IMR-90 (cell line): ENCODE data around the gene RPS27. TPM values are rescaled to one million over a fixed set of nuclear protein-coding genes. Genes with fewer than 3 reads are reported as not detected.

ENCODE experiments used
- ATAC-seq: fragments of 200-7000 bp; cut with Tn5 transposase; 2 replicates; pipeline ENCODE4 v1.9.1; 2020; ENCODE audit warnings: low read depth, mild to moderate bottlenecking, moderate library complexity
- BruUV-seq: library from RNA; stranded (reverse); fragments of 400-500 nt; replicated peaks from 2 replicates; lab custom pipeline; 2021; lab: Mats Ljungman, UMichigan
- CTCF ChIA-PET: fragments of 300-600 bp; formaldehyde crosslinking; extraction: SDS; loops from one replicate; lab custom pipeline; 2021; ENCODE audit warnings: antibody characterized with exemption; lab: Yijun Ruan, JAX
- POLR2A ChIA-PET: fragments of 300-600 bp; sonication (Branson Sonifier 250); formaldehyde crosslinking; loops from one replicate; lab custom pipeline; 2022; ENCODE audit warnings: antibody characterized with exemption; ENCODE audit not compliant: unreplicated experiment; lab: Charles Lee
- DNase-seq: peaks from one replicate; pipeline ENCODE4 v3.0.0; 2013
- H2AFZ ChIP-seq: replicated peaks from 2 replicates; pipeline ENCODE3; 2013; ENCODE audit warnings: low read length, mild to moderate bottlenecking; ENCODE audit not compliant: poor library complexity
- H2AK5ac ChIP-seq: 2 replicates; pipeline ENCODE4 v1.6.1; 2013; ENCODE audit warnings: low read depth, low read length, inconsistent platforms
- H2AK9ac ChIP-seq: replicated peaks from 2 replicates; pipeline ENCODE3; 2013; ENCODE audit warnings: mild to moderate bottlenecking, low read depth, low read length, moderate library complexity; ENCODE audit not compliant: poor library complexity
- H2BK120ac ChIP-seq: 2 replicates; pipeline ENCODE4 v1.6.1; 2013; ENCODE audit warnings: low read depth, low read length, inconsistent platforms
- H2BK15ac ChIP-seq: 3 replicates; pipeline ENCODE4 v1.6.1; 2013; ENCODE audit warnings: low read depth, low read length, inconsistent platforms
- H2BK20ac ChIP-seq: 2 replicates; pipeline ENCODE4 v1.6.1; 2013; ENCODE audit warnings: low read depth, mild to moderate bottlenecking, inconsistent platforms, low read length, moderate library complexity
- H2BK5ac ChIP-seq: 2 replicates; pipeline ENCODE4 v1.6.1; 2013; ENCODE audit warnings: mild to moderate bottlenecking, low read depth, low read length, inconsistent platforms; ENCODE audit not compliant: poor library complexity, severe bottlenecking
- H3K14ac ChIP-seq: replicated peaks from 2 replicates; pipeline ENCODE4 v1.6.1; 2013; ENCODE audit warnings: low read depth, low read length, inconsistent platforms
- H3K18ac ChIP-seq: 2 replicates; pipeline ENCODE4 v1.6.1; 2013; ENCODE audit warnings: low read depth, low read length, control low read depth
- H3K23ac ChIP-seq: 2 replicates; pipeline ENCODE4 v1.6.1; 2013; ENCODE audit warnings: low read depth, low read length, inconsistent platforms
- H3K27ac ChIP-seq: 2 replicates; pipeline ENCODE4 v1.5.1; 2013; ENCODE audit warnings: mild to moderate bottlenecking, control low read depth, low read length; ENCODE audit not compliant: insufficient read depth
- H3K27me3 ChIP-seq: 2 replicates; pipeline ENCODE4 v1.6.1; 2013; ENCODE audit warnings: low read length; ENCODE audit not compliant: control insufficient read depth, insufficient read depth
- H3K36me3 ChIP-seq: 2 replicates; pipeline ENCODE4 v1.6.1; 2013; ENCODE audit warnings: low read length, mixed read lengths; ENCODE audit not compliant: control insufficient read depth, insufficient read depth
- H3K4ac ChIP-seq: 2 replicates; pipeline ENCODE4 v1.6.1; 2013; ENCODE audit warnings: low read depth, low read length, inconsistent platforms
- H3K4me1 ChIP-seq: 2 replicates; pipeline ENCODE4 v1.6.1; 2013; ENCODE audit warnings: low read length, mixed read lengths; ENCODE audit not compliant: control insufficient read depth, insufficient read depth
- H3K4me2 ChIP-seq: 2 replicates; pipeline ENCODE4 v1.6.1; 2013; ENCODE audit warnings: low read depth, mild to moderate bottlenecking, control low read depth, low read length, moderate library complexity
- H3K4me3 ChIP-seq: 2 replicates; pipeline ENCODE4 v1.5.1; 2013; ENCODE audit warnings: low read depth, mild to moderate bottlenecking, control low read depth, low read length, moderate library complexity; ENCODE audit not compliant: insufficient read depth
- H3K56ac ChIP-seq: 2 replicates; pipeline ENCODE4 v1.6.1; 2013; ENCODE audit warnings: low read length, inconsistent platforms; ENCODE audit not compliant: insufficient read depth; ENCODE audit errors: extremely low read depth
- H3K79me1 ChIP-seq, 2 experiments: 2 replicates each; pipeline ENCODE4 v1.6.1; 2013; ENCODE audit warnings: low read length in 2 of 2, inconsistent platforms in 1 of 2, low read depth in 1 of 2
- H3K9ac ChIP-seq: 2 replicates; pipeline ENCODE4 v1.6.1; 2013; ENCODE audit warnings: low read depth, low read length, control low read depth
- H3K9me1 ChIP-seq: 2 replicates; pipeline ENCODE4 v1.6.1; 2013; ENCODE audit warnings: low read length, inconsistent platforms; ENCODE audit not compliant: insufficient read depth
- H3K9me3 ChIP-seq: 2 replicates; pipeline ENCODE4 v1.6.1; 2013; ENCODE audit warnings: low read length; ENCODE audit not compliant: control insufficient read depth, insufficient read depth
- H4K20me1 ChIP-seq: 2 replicates; pipeline ENCODE4 v1.6.1; 2013; ENCODE audit warnings: low read length, inconsistent platforms; ENCODE audit not compliant: insufficient read depth
- H4K5ac ChIP-seq: 2 replicates; pipeline ENCODE4 v1.6.1; 2013; ENCODE audit warnings: mild to moderate bottlenecking, low read depth, low read length, control low read depth
- H4K8ac ChIP-seq, 2 experiments: 2 replicates each; pipeline ENCODE4 v1.6.1; 2013; ENCODE audit warnings: low read depth in 2 of 2, low read length in 2 of 2, control low read depth in 1 of 2, inconsistent platforms in 1 of 2
- H4K91ac ChIP-seq: 2 replicates; pipeline ENCODE4 v1.6.1; 2013; ENCODE audit warnings: low read depth, low read length, inconsistent platforms; ENCODE audit not compliant: insufficient read depth
- CEBPB ChIP-seq: IDR thresholded peaks from 2 replicates; pipeline ENCODE4 v1.6.1; 2012; ENCODE audit warnings: low read depth, low read length, improper control_type of control experiment
- CHD1 ChIP-seq: IDR thresholded peaks from 2 replicates; pipeline ENCODE4 v1.6.1; 2012; ENCODE audit warnings: low read depth, low read length, improper control_type of control experiment
- RAD21 ChIP-seq: IDR thresholded peaks from 2 replicates; pipeline ENCODE4 v1.6.1; 2012; ENCODE audit warnings: low read length, improper control_type of control experiment
- RFX5 ChIP-seq: IDR thresholded peaks from 2 replicates; pipeline ENCODE4 v1.8.0; 2012; ENCODE audit warnings: low read depth, mild to moderate bottlenecking, low read length, moderate library complexity
- SMC3 ChIP-seq: fragments of 150-350 bp; IDR thresholded peaks from 2 replicates; pipeline ENCODE4 v1.6.1; 2016; ENCODE audit warnings: low read depth, mild to moderate bottlenecking, antibody characterized with exemption, low read length, moderate library complexity
- WGBS, 2 experiments: methylation state at CpG; one replicate each; pipeline versions ENCODE4 v1.1.5 to v1.1.7; 2013; ENCODE audit warnings: missing lambda C conversion rate in 2 of 2; ENCODE audit not compliant: insufficient read length in 1 of 2; ENCODE audit errors: extremely low coverage in 2 of 2; 5-methylcytosine and 5-hydroxymethylcytosine counted together
- dilution Hi-C: fragments of 300-500 bp; cut with HindIII; formaldehyde crosslinking; loops from one replicate; pipeline ENCODE4 v1.14.3; 2018; ENCODE audit warnings: low sequenced_read_pairs; ENCODE audit not compliant: unreplicated experiment
- in situ Hi-C: fragments of 300-500 bp; cut with MboI; formaldehyde crosslinking; loops from 3 replicates; pipeline ENCODE4 v1.14.3; 2019; ENCODE audit warnings: low sequenced_read_pairs, inconsistent platforms, mixed read lengths
- intact Hi-C: fragments of 100-400 bp; cut with micrococcal nuclease; formaldehyde crosslinking; loops from 2 replicates; pipeline ENCODE4 v1.10.0; 2022
- polyA plus RNA-seq, 3 experiments: library from polyadenylated mRNA; depleted of rRNA; stranded (reverse); fragments of >200 nt; gene quantifications; 2 replicates each; pipeline ENCODE4 v1.2.3, GENCODE V29; 2012; ENCODE audit warnings: low replicate concordance in 1 of 3
- total RNA-seq: library from RNA; depleted of rRNA; stranded (reverse); fragments of >200 nt; gene quantifications from 2 replicates; pipeline ENCODE4 v1.2.3, GENCODE V29; 2012
- TF ChIP-seq, protein P1 (sequence below): conservative IDR thresholded peaks from 2 replicates; pipeline ENCODE4 v1.5.1; 2012; ENCODE audit warnings: mild to moderate bottlenecking, low read depth, low read length, improper control_type of control experiment
- TF ChIP-seq, protein P2 (sequence below): fragments of 150-350 bp; IDR thresholded peaks from 2 replicates; pipeline ENCODE4 v1.6.1; 2016; ENCODE audit warnings: low read depth, mild to moderate bottlenecking, low read length, moderate library complexity, borderline replicate concordance

The RPS27 gene
- total and polyA plus RNA-seq, 2 of the 4 experiments (the other 2 are of a cell fraction), result 320 to 6,236 TPM

DNA sequence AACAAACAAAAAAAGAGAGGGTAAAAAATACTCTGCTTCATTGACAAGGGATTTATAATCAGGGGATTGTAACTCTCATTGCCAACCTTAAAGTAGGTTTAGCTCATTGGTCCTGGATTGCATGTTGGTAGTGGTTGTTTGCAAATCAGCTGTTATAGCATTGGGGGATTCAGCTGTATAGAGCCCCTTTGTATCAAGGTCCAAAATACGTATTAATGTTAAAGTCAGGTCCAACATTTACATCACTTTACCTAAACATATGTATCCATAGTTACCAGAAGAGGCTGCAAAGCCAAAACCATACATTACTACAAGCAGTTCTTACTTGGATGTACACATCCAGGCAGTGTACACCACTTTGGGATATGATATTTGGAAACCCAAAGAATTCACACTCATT, 29.4 kb downstream of the RPS27 start:
- H3K4me1 ChIP-seq, result no peaks in the 10 kb centered on the region
- no TSS peak for BruUV-seq

More for the DNA sequence above, 29.4 kb downstream of the RPS27 start:
- Histone ChIP-seq H3K36me3 (no peaks in the 10 kb centered on the region), H4K20me1 (no peaks in the 10 kb centered on the region), H4K5ac (no peak overlapping the region), H2AFZ (no peak overlapping the region), H3K4me2 (no peak overlapping the region), H3K56ac (no peak overlapping the region), H3K79me1 (no peaks in the 10 kb centered on the region), H3K27me3 (no peaks in the 10 kb centered on the region), H2BK120ac (no peak overlapping the region), H2AK9ac (no peak overlapping the region), H2BK20ac (no peak overlapping the region), H3K4ac (no peak overlapping the region), H3K4me3 (no peak overlapping the region), H3K18ac (no peak overlapping the region), H2AK5ac (no peak overlapping the region), H2BK5ac (no peak overlapping the region), H3K27ac (no peak overlapping the region), H3K14ac (no peak overlapping the region), H3K9me3 (no peaks in the 10 kb centered on the region), H3K9me1 (no peaks in the 10 kb centered on the region), H4K8ac (no peak overlapping the region), H2BK15ac (no peak overlapping the region), H3K23ac (no peak overlapping the region), H3K9ac (no peak overlapping the region), H4K91ac (no peak overlapping the region)
- TF ChIP-seq, protein P1, sequence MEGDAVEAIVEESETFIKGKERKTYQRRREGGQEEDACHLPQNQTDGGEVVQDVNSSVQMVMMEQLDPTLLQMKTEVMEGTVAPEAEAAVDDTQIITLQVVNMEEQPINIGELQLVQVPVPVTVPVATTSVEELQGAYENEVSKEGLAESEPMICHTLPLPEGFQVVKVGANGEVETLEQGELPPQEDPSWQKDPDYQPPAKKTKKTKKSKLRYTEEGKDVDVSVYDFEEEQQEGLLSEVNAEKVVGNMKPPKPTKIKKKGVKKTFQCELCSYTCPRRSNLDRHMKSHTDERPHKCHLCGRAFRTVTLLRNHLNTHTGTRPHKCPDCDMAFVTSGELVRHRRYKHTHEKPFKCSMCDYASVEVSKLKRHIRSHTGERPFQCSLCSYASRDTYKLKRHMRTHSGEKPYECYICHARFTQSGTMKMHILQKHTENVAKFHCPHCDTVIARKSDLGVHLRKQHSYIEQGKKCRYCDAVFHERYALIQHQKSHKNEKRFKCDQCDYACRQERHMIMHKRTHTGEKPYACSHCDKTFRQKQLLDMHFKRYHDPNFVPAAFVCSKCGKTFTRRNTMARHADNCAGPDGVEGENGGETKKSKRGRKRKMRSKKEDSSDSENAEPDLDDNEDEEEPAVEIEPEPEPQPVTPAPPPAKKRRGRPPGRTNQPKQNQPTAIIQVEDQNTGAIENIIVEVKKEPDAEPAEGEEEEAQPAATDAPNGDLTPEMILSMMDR, result no peak
- TF ChIP-seq RFX5 (no peak), RAD21 (no peak), CEBPB (no peak), SMC3 (no peak), CHD1 (no peak)
- TF ChIP-seq, protein P2, sequence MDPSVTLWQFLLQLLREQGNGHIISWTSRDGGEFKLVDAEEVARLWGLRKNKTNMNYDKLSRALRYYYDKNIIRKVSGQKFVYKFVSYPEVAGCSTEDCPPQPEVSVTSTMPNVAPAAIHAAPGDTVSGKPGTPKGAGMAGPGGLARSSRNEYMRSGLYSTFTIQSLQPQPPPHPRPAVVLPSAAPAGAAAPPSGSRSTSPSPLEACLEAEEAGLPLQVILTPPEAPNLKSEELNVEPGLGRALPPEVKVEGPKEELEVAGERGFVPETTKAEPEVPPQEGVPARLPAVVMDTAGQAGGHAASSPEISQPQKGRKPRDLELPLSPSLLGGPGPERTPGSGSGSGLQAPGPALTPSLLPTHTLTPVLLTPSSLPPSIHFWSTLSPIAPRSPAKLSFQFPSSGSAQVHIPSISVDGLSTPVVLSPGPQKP, result no peak
- dilution Hi-C loops (no loop called here), intact Hi-C loops (loop anchor here (5.0 kb wide), 1 partner anchor 117 kb away; no protein-coding TSS in a partner anchor), in situ Hi-C loops (loop anchor here (10.0 kb wide), 1 partner anchor 125 kb away; no protein-coding TSS in a partner anchor)
- POLR2A ChIA-PET, result no interaction called here
- no peak for DNase-seq
- CTCF ChIA-PET, result no interaction called here
- no peak for ATAC-seq
- no CpG with 5 or more reads among the region's 1 CpG for WGBS, 2 experiments
